NCI-H2196 treated with DMSO at 0.1 percent for 48 hours (cell line): ENCODE results near the gene CCDC93.
"Not testable (repeated sequence)": the region's sequence is repeated elsewhere in the genome, so short reads cannot be mapped to it uniquely, and the experiment has no call there.

ENCODE experiments used
- DNase-seq: peaks from one replicate; lab custom pipeline; 2025; ENCODE audit not compliant: unreplicated experiment; lab: John Stamatoyannopoulos, UW

Gene CCDC93

GRCh38 chr2:117957616-117958015 is 56.3 kb downstream of the CCDC93 start:
- no peak for DNase-seq

DNA sequence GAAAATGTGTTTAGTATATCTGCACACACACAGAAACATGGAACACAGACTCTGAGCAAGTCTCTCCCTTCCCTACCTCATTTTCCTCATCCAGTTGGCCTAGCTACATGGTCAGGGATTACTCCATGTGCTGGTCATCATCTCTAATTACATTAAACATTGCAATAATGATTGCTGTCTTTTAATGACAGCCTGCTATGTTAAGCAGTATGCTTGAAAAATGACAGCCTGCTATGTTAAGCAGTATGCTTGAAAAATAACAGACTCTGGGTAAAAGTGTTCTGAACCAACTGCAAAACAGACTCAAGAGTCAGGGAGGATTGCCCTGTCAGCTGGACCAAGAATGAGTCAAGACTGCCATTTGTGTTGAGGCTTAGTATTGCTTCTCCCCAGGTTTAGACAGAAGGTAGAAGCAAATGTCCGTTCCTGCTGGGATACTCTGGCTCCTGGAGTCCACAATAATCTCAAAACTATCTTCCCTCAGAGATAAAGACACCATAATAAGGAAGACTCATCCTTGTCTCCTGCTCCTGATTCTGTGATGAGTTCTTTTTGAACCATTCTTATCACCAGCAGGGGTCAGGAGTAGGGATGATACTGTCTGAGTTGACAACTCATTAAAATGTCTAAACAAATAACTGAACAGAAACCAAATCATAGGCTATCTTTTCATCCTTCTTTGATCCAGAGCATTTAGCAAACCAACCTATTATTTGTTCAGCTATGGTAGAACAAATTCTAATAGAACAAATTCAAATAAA is 57.7 kb downstream of the CCDC93 start:
- no peak for DNase-seq

GRCh38 chr2:117953231-117953630 is 60.6 kb downstream of the CCDC93 start:
- DNase-seq = no peak

- DNase-seq = no peak
Observed at GRCh38 chr2:117952701-117953100, 61.2 kb downstream of the CCDC93 start.

DNA sequence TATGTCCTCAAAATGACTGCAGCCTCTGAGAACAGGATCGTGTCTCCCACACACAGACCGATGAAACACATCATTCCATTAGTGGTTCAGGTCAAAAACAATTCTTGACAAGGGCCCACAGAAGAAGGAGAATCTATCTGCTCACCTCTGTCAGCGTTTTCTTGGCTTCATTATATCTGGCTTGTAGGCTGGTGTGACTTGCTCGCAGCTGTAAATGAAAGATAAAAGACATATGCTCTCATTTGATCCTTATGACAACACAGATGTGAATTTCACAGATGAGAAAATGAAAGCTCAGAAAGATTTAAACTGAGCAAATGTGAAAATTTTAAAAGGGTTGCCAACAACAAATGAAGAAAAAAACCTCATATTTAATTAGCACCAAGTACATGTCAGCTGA is 61.6 kb downstream of the CCDC93 start:
- DNase-seq = no peak

- no peak for DNase-seq
Observed at GRCh38 chr2:117949806-117950205, 64.1 kb downstream of the CCDC93 start.

GRCh38 chr2:117948615-117949014 is 65.3 kb downstream of the CCDC93 start:
- DNase-seq = no peak

GRCh38 chr2:117945296-117945695 is 68.6 kb downstream of the CCDC93 start:
- DNase-seq = no peak

GRCh38 chr2:117944816-117945215 is 69.1 kb downstream of the CCDC93 start:
- no peak for DNase-seq

DNA sequence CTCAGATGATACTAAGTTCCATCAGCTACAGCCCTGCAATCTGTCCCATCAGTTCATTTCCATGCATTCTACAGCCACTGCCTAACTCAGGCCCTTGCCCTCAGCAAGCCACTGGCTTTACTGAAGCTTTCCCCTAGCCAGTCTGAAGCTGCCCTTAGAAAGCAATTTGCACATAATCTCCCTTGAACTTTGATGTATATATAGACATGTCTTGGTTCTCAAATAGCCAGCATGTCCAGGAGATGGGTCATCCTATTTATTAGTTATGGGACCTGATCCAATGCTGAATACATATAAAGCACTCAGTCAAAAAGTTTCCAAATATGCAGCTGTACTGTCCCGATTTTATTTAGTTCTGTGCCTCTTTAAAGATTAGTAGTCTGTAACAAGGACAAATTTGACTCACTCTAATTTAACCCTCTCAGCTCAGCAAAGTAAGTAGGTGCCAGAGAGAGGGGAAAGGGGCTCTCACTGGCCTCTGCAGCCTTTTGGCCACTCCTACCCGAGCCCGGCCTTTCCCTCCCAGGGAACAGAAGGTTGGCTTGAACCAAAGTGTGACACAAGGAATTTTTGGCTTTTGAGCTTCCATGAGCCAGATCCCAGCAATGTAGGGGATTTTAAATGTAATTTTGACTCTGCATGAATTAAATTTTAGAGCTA is 70.7 kb downstream of the CCDC93 start:
- no peak for DNase-seq

- DNase-seq = no peak
Observed at GRCh38 chr2:117942551-117942950, 71.3 kb downstream of the CCDC93 start.

GRCh38 chr2:117941693-117942092 is 72.2 kb downstream of the CCDC93 start:
- no peak for DNase-seq

DNA sequence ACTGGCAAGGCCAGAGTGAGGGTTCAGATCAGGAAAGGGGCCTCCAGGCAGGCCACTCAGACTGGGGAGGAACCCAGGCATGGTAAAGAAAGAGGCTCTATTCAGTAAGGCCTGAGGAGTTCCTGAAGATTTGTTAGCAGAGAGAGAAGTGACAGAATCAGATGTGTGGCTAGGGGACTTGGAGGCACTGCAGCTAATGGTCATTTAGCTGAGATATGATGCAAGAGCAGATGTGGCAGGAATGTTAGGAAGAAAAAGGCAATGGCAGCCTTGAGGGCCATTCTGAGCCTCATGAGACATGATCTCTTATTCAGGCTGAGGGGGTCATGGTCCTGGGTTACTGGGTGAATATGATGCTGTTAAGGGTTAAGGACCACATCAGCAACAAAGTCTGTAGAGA is 73.4 kb downstream of the CCDC93 start:
- DNase-seq = no peak

GRCh38 chr2:117938611-117939010 is 75.3 kb downstream of the CCDC93 start:
- DNase-seq = no peak

DNA sequence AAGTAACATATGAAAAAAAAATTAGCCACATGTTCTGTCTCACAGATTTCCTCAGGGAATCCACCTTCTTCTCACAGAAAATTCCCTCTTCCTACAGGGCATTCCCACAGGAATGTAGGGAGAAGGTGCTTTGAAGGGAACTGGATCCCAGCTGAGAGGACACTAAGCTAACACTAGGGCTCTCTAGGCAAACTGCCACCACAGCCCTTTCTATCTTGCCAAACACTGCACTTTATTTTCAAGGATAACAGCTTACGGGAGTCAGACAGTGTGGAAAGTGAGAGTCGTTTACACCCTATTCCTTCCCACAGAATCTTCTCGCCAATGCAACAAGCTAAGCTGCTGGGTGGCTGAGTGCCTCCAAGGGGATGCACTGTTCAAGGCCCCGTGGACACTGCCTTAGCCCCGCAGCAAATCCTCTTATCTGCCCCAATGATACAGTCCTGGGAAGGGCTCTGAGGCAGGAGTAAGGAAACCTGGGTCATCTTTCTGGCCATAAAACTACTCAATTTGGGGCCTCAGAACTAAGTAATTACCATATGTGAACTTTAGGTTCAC is 76.9 kb downstream of the CCDC93 start:
- no peak for DNase-seq

DNA sequence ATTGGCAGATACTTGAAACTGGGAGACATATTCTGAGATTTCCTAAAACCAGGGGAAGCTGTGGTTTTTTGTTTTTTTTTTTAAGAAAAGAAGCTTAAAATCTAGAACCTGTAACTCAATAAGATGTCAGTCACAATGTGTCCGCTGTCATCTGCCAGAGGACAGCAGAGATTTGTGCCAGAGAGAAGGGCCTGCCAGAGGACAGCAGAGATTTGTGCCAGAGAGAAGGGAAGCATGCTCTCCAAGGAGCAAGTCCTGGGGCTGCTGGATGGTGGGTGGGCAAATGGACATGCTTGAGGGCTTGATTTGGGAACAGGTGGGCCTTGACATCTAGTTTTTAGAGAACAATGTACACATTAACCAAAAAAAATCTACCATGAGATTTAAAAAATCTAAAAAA is 77.9 kb downstream of the CCDC93 start:
- no peak for DNase-seq

- DNase-seq = no peak
Observed at GRCh38 chr2:117935456-117935855, 78.4 kb downstream of the CCDC93 start.

DNA sequence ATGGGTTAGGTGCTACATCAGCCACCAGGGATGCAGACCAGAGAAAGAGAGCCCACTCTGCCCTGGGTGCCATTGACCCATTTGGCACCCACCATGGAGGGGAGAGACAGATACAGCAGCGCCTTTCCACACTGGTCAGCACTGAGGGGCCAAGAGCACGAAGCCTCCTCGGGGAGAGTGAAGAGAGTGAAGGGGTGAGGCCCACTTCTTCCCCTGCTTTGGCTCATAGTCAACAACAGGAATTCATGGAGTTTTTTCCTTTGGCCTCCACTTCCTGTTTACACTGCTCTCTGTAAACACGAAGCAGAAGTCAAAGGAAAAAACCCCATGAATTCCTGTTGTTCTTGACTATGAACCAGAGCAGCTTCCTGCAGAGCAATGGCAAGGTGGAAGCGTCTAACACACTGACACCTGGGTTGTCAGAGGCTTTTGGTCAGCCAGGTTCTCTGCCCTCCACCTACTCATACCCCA is 80.0 kb downstream of the CCDC93 start:
- DNase-seq = no peak

- DNase-seq = no peak
Observed at GRCh38 chr2:117931978-117932377, 81.9 kb downstream of the CCDC93 start.

- DNase-seq = no peak
Observed at GRCh38 chr2:117931266-117931665, 82.6 kb downstream of the CCDC93 start.

- no peak for DNase-seq
Observed at GRCh38 chr2:117930775-117931174, 83.1 kb downstream of the CCDC93 start.

- DNase-seq = not testable (repeated sequence)
Observed at GRCh38 chr2:117923471-117923870, 90.4 kb downstream of the CCDC93 start.
